Measurements from ENCODE around the gene TTC21A.

Gene TTC21A

GRCh38 chr3:39090922-39091321 lies 16.6 kb upstream of the TTC21A start:
- H3K9ac ChIP-seq (ENCODE audit: low read depth, low read length): no peak overlapping the region
- no peak overlapping the region for H3K4me3 ChIP-seq (ENCODE audit: low read depth in 1 of 2, low read length in 2 of 2)
- no peaks in the 10 kb centered on the region for H3K27me3 ChIP-seq (ENCODE audit: insufficient read depth, low read length, poor library complexity)
- no peaks in the 10 kb centered on the region for H3K79me2 ChIP-seq (ENCODE audit: insufficient read depth, low read length)
- no peak overlapping the region for H2AFZ ChIP-seq (ENCODE audit: low read depth, low read length)
- peaks cover 83% of the 10 kb centered on the region for H3K36me3 ChIP-seq (ENCODE audit: insufficient read depth, low read length)
- DNase-seq (no peak), ATAC-seq (ENCODE audit: insufficient read depth, low read depth) (peak; percentile 29; the same call in 1 of the 3 replicates)
- TF ChIP-seq EZH2 (IDR thresholded peaks at IDR 0.05; ENCODE audit: borderline replicate concordance, low read depth, low read length, severe bottlenecking): no peak
- TF ChIP-seq CTCF (IDR thresholded peaks at IDR 0.05; ENCODE audit: borderline replicate concordance, extremely low read depth, low read length, poor library complexity, severe bottlenecking): no peak
- no peaks in the 10 kb centered on the region for H3K4me1 ChIP-seq (ENCODE audit: insufficient read depth, low read length)
- no peaks in the 10 kb centered on the region for H3K9me3 ChIP-seq (ENCODE audit: insufficient read depth, low read length, severe bottlenecking)
- no peak overlapping the region for H3K4me2 ChIP-seq (ENCODE audit: insufficient read depth, low read length)
- no peak overlapping the region for H3K27ac ChIP-seq (ENCODE audit: low read length)
- no peaks in the 10 kb centered on the region for H4K20me1 ChIP-seq (ENCODE audit: insufficient read depth, low read length)

- Histone ChIP-seq H3K9me3 (ENCODE audit: insufficient read depth, low read length, severe bottlenecking) (no peaks in the 10 kb centered on the region), H3K36me3 (ENCODE audit: insufficient read depth, low read length) (peaks cover 84% of the 10 kb centered on the region), H3K4me2 (ENCODE audit: insufficient read depth, low read length) (no peak overlapping the region), H2AFZ (ENCODE audit: low read depth, low read length) (no peak overlapping the region), H4K20me1 (ENCODE audit: insufficient read depth, low read length) (peaks cover 17% of the 10 kb centered on the region; the same call in 1 of the 2 replicates), H3K27me3 (ENCODE audit: insufficient read depth, low read length, poor library complexity) (no peaks in the 10 kb centered on the region), H3K4me1 (ENCODE audit: insufficient read depth, low read length) (no peaks in the 10 kb centered on the region), H3K27ac (ENCODE audit: low read length) (no peak overlapping the region), H3K79me2 (ENCODE audit: insufficient read depth, low read length) (no peaks in the 10 kb centered on the region), H3K4me3 (ENCODE audit: low read depth in 1 of 2, low read length in 2 of 2) (no peak overlapping the region), H3K9ac (ENCODE audit: low read depth, low read length) (no peak overlapping the region)
- no peak for ATAC-seq (ENCODE audit: insufficient read depth, low read depth)
- no peak for TF ChIP-seq CTCF (IDR thresholded peaks at IDR 0.05; ENCODE audit: borderline replicate concordance, extremely low read depth, low read length, poor library complexity, severe bottlenecking)
- no peak for TF ChIP-seq EZH2 (IDR thresholded peaks at IDR 0.05; ENCODE audit: borderline replicate concordance, low read depth, low read length, severe bottlenecking)
- DNase-seq: no peak
Measured at GRCh38 chr3:39094851-39095677, 12.4 kb upstream of the TTC21A start.

- no peak for ATAC-seq (ENCODE audit: insufficient read depth, low read depth)
- H3K79me2 ChIP-seq (ENCODE audit: insufficient read depth, low read length): no peaks in the 10 kb centered on the region
- H3K4me3 ChIP-seq (ENCODE audit: low read depth in 1 of 2, low read length in 2 of 2): no peak overlapping the region
Measured at GRCh38 chr3:39095778-39096177, 11.7 kb upstream of the TTC21A start.

More at GRCh38 chr3:39095778-39096177, 11.7 kb upstream of the TTC21A start:
- DNase-seq: no peak
- TF ChIP-seq CTCF (IDR thresholded peaks at IDR 0.05; ENCODE audit: borderline replicate concordance, extremely low read depth, low read length, poor library complexity, severe bottlenecking): no peak
- Histone ChIP-seq H3K4me1 (ENCODE audit: insufficient read depth, low read length) (no peaks in the 10 kb centered on the region), H4K20me1 (ENCODE audit: insufficient read depth, low read length) (peaks cover 17% of the 10 kb centered on the region; the same call in 1 of the 2 replicates), H3K4me2 (ENCODE audit: insufficient read depth, low read length) (no peak overlapping the region), H3K36me3 (ENCODE audit: insufficient read depth, low read length) (peaks cover 87% of the 10 kb centered on the region), H3K27ac (ENCODE audit: low read length) (no peak overlapping the region), H3K9ac (ENCODE audit: low read depth, low read length) (no peak overlapping the region), H3K27me3 (ENCODE audit: insufficient read depth, low read length, poor library complexity) (no peaks in the 10 kb centered on the region), H2AFZ (ENCODE audit: low read depth, low read length) (no peak overlapping the region), H3K9me3 (ENCODE audit: insufficient read depth, low read length, severe bottlenecking) (no peaks in the 10 kb centered on the region)
